ENCODE results near the gene DAB1. TPM values are rescaled to one million over a fixed set of nuclear protein-coding genes. Genes with fewer than 3 reads are reported as not detected.
A peak's percentile ranks its signal among the peaks of the same experiment; 100 is the strongest.

DAB1 gene
- total RNA-seq = 1.2 to 1.9 TPM (median 1.9 TPM) in 3 replicates

DNA sequence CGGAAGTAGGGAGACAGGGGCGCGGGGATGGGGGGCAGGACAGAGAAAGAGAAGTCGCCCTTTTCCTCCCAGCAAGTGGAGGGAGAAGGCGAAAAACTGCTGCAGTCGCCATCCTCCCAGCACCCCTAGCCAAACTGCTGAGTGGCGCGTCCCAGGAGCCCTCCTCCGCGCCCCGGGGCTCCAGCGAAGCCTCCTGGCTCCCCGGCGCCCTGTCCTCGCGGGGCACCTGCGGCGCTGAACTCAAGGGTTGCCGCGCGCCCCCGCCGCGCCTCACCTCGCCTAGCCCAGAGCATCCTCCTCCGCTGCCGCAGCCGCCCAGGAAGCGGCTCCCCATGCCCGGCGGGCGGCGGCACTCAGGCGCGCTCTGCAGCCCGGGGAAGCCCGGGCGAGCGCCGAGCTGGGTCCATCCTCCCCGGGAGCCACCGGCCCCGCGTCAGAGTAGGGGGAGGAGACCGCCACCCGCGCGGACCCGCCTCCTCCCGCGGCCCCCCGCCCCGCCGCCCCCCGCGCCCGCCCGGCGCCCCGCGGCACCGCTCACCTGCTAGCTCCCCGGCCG, at the start of gene DAB1:
Gene DAB1 (minus strand): TSS at position 405 of the 556 bp plus-strand sequence. CDS start 133,030 bp downstream, outside the sequence.
- peak within 1 kb of the TSS; percentile 78 for H3K4me3 Mint-ChIP-seq
- no peaks in the 10 kb centered on the region for H3K9me3 Mint-ChIP-seq
- peak in 1 of 2 experiments; percentile 46 for DNase-seq (ENCODE audit: low spot score in 2 of 2, unreplicated experiment in 2 of 2)
- peaks cover 84% of the 10 kb centered on the region for H3K27me3 Mint-ChIP-seq (ENCODE audit: low read depth)
- TF ChIP-seq, protein P1, sequence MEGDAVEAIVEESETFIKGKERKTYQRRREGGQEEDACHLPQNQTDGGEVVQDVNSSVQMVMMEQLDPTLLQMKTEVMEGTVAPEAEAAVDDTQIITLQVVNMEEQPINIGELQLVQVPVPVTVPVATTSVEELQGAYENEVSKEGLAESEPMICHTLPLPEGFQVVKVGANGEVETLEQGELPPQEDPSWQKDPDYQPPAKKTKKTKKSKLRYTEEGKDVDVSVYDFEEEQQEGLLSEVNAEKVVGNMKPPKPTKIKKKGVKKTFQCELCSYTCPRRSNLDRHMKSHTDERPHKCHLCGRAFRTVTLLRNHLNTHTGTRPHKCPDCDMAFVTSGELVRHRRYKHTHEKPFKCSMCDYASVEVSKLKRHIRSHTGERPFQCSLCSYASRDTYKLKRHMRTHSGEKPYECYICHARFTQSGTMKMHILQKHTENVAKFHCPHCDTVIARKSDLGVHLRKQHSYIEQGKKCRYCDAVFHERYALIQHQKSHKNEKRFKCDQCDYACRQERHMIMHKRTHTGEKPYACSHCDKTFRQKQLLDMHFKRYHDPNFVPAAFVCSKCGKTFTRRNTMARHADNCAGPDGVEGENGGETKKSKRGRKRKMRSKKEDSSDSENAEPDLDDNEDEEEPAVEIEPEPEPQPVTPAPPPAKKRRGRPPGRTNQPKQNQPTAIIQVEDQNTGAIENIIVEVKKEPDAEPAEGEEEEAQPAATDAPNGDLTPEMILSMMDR (IDR thresholded peaks at IDR 0.05; ENCODE audit: unreplicated experiment) = no peak
- H3K4me1 Mint-ChIP-seq = peaks cover 23% of the 10 kb centered on the region
- H3K27ac Mint-ChIP-seq = peak within 1 kb of the TSS; percentile 12
- no peaks in the 10 kb centered on the region for H3K36me3 Mint-ChIP-seq

DNA sequence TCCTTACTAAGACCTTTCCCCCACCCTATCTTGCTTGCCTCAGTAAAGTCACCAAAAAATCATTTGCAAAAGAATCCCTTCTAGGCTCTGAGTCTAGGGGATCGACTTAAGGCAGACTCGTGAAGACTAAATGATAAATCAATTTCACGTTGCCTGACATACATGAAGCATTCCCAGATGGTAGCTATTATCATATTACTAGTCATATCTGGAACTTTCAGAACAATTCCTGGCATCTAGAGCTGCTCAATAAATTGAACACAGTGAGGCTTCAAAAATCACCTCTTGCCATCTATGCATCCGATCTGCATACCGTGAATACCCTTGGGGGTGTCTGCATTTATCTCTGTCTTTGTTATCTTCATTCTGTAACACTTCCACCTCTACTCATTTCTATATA, 49.6 kb upstream of the DAB1 start:
- Mint-ChIP-seq H3K9me3 (peaks cover 8% of the 10 kb centered on the region), H3K4me1 (peaks cover 32% of the 10 kb centered on the region), H3K36me3 (no peaks in the 10 kb centered on the region), H3K27ac (no peak overlapping the region), H3K4me3 (no peak overlapping the region), H3K27me3 (ENCODE audit: low read depth) (no peaks in the 10 kb centered on the region)
- TF ChIP-seq, protein P1 (IDR thresholded peaks at IDR 0.05; ENCODE audit: unreplicated experiment) = no peak
- no peak for DNase-seq (ENCODE audit: low spot score in 2 of 2, unreplicated experiment in 2 of 2)

DNA sequence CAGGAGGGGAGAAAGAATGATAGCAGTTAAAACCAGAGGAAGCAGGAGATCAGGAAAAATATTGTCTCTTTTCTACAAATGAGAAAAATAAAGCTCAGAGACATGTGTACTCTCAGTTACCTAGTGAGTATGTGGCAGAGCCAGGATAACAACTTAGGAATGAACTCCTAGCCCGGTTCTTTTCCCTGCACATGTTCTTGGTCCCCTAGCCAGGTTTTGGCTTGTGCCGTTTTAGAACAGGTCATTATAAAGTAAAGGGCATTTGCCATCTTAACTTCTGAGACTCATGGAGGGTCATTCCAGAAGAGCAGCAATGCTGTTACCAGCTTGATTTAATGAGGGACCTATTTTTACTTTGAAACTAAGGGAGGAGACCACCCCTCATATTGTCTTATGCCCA, 48.1 kb upstream of the DAB1 start:
- TF ChIP-seq, protein P1 (IDR thresholded peaks at IDR 0.05; ENCODE audit: unreplicated experiment) = no peak
- no peaks in the 10 kb centered on the region for H3K36me3 Mint-ChIP-seq
- H3K27me3 Mint-ChIP-seq (ENCODE audit: low read depth) = no peaks in the 10 kb centered on the region
- peaks cover 33% of the 10 kb centered on the region for H3K4me1 Mint-ChIP-seq
- peaks cover 8% of the 10 kb centered on the region for H3K9me3 Mint-ChIP-seq
- no peak overlapping the region for H3K27ac Mint-ChIP-seq
- no peak overlapping the region for H3K4me3 Mint-ChIP-seq
- DNase-seq (ENCODE audit: low spot score in 2 of 2, unreplicated experiment in 2 of 2) = no peak

DNA sequence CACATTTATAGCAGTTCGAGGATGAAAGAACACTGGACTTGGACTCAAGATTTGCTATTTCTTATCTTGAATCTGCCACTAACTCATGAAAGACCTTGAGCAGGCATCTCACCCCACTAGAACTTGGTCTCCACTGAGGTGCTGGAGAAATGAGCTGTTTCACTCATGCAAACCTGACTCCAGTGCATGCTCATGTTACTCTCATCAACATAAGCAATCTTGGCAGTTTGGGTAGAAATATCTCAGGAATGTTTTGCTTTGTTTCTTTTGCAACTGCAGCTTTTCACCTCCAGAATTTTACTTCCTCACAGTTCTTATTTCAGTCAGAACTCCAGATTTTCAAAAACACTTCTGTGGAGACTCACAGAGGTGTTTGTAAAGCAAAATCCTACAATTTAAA, 46.2 kb upstream of the DAB1 start:
- Mint-ChIP-seq H3K36me3 (no peaks in the 10 kb centered on the region), H3K27ac (no peak overlapping the region), H3K4me1 (peaks cover 33% of the 10 kb centered on the region), H3K27me3 (ENCODE audit: low read depth) (peaks cover 5% of the 10 kb centered on the region), H3K4me3 (no peak overlapping the region), H3K9me3 (peaks cover 8% of the 10 kb centered on the region)
- TF ChIP-seq, protein P1 (IDR thresholded peaks at IDR 0.05; ENCODE audit: unreplicated experiment) = no peak
- DNase-seq (ENCODE audit: low spot score in 2 of 2, unreplicated experiment in 2 of 2) = no peak

DNA sequence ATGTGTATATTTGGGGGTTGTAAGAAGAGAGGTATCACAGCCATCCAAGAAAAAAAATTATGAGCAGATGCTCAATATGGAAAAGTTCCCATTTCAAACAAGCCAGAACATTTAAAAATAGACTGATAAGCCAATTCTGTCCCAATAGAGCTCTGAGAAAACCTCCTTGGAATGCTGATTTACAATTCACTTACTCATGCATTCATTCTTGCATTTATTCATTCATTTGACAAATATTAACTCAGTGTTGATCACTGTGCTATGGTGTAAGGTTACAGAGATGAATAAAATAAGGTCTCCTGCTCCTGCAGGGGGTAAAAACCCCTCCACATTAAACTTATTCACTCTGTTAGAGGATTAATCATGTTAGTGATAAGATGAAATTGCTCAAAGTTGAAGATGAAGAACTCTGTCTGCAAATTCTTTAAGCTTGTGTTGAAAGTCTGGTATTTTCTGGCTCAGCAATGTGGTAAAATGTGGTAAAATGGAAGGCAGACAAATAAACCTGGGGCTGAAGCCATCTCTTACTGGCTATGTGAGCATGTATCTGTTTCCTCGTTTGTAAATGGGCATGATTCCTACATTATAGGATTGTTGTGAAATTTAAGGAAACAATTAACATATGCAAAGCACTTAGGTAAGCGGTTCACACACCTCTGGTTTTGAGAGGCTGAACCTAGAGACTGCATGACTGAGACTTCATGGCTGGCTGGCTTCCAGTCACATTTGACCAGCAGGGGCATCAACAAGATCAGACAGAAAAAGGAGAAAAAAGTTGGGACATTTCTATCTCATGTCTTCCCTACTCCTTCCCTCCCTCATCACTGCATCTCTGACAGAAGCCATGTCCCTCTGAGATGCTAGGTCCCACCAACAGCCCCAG, 45.0 kb upstream of the DAB1 start:
- Mint-ChIP-seq H3K4me1 (peaks cover 34% of the 10 kb centered on the region), H3K36me3 (no peaks in the 10 kb centered on the region), H3K27ac (no peak overlapping the region), H3K9me3 (peaks cover 8% of the 10 kb centered on the region), H3K27me3 (ENCODE audit: low read depth) (peaks cover 9% of the 10 kb centered on the region), H3K4me3 (no peak overlapping the region)
- DNase-seq (ENCODE audit: low spot score in 2 of 2, unreplicated experiment in 2 of 2) = no peak
- TF ChIP-seq, protein P1 (IDR thresholded peaks at IDR 0.05; ENCODE audit: unreplicated experiment) = no peak
